Smooth muscle cell (in vitro differentiated cells): Measurements from ENCODE around the gene APRT. TPM values are rescaled to one million over a fixed set of nuclear protein-coding genes. Genes with fewer than 3 reads are reported as not detected.

Source experiments
- DNase-seq: peaks from one replicate; lab custom pipeline; 2025; ENCODE audit not compliant: unreplicated experiment; lab: John Stamatoyannopoulos, UW
- H2AFZ ChIP-seq: fragments of 200-600 bp; sonication (generic); 2 replicates; pipeline ENCODE4 v1.6.0; 2016; ENCODE audit warnings: antibody characterized with exemption, low read depth, mild to moderate bottlenecking
- H3F3A ChIP-seq: fragments of 200-600 bp; sonication (generic); 2 replicates; pipeline ENCODE4 v1.6.0; 2017; ENCODE audit warnings: antibody characterized with exemption, low read depth
- H3K27ac ChIP-seq: fragments of 200-600 bp; sonication (generic); 2 replicates; pipeline ENCODE4 v1.5.1; 2016; ENCODE audit warnings: low read depth, mild to moderate bottlenecking
- H3K27me3 ChIP-seq: fragments of 200-600 bp; sonication (generic); 2 replicates; pipeline ENCODE4 v1.6.1; 2016; ENCODE audit warnings: low read depth, mild to moderate bottlenecking
- H3K36me3 ChIP-seq: fragments of 200-600 bp; sonication (generic); 2 replicates; pipeline ENCODE4 v1.5.1; 2016; ENCODE audit warnings: low read depth
- H3K4me1 ChIP-seq: fragments of 200-600 bp; sonication (generic); 2 replicates; pipeline ENCODE4 v1.5.1; 2016; ENCODE audit warnings: low read depth
- H3K4me2 ChIP-seq: fragments of 200-600 bp; sonication (generic); 2 replicates; pipeline ENCODE4 v1.6.0; 2016; ENCODE audit warnings: mild to moderate bottlenecking
- H3K4me3 ChIP-seq: fragments of 200-600 bp; sonication (generic); 2 replicates; pipeline ENCODE4 v1.5.1; 2016; ENCODE audit warnings: mild to moderate bottlenecking
- H3K79me2 ChIP-seq: fragments of 200-600 bp; sonication (generic); 2 replicates; pipeline ENCODE4 v1.6.0; 2016; ENCODE audit warnings: low read depth, mild to moderate bottlenecking
- H3K9ac ChIP-seq: fragments of 200-600 bp; sonication (generic); 2 replicates; pipeline ENCODE4 v1.6.0; 2016; ENCODE audit warnings: low read depth
- H3K9me3 ChIP-seq: fragments of 200-600 bp; sonication (generic); replicated peaks from 2 replicates; pipeline ENCODE4 v1.5.1; 2016; ENCODE audit warnings: low read depth
- H4K20me1 ChIP-seq: fragments of 200-600 bp; sonication (generic); 2 replicates; pipeline ENCODE4 v1.6.0; 2016; ENCODE audit warnings: low read depth
- WGBS: methylation state at CpG from one replicate; pipeline ENCODE4 v1.1.7; 2016; ENCODE audit warnings: low lambda C conversion rate; 5-methylcytosine and 5-hydroxymethylcytosine counted together
- polyA plus RNA-seq: library from polyadenylated mRNA; unstranded; fragments of >200 nt; fragmentation: Nextera tagmentation; extraction: Ambion mirVana; gene quantifications from 2 replicates; pipeline ENCODE4 v1.2.1, GENCODE V29; 2016
- total RNA-seq: library from RNA; depleted of rRNA; stranded (reverse); fragments of >200 nt; gene quantifications from 2 replicates; pipeline ENCODE4 v1.2.3, GENCODE V29; 2014
- TF ChIP-seq, protein P1 (sequence below): fragments of 200-600 bp; sonication (generic); IDR thresholded peaks from 2 replicates; pipeline ENCODE4 v1.5.1; 2017; ENCODE audit warnings: borderline replicate concordance, mild to moderate bottlenecking, antibody characterized with exemption; ENCODE audit not compliant: insufficient read depth, poor library complexity, severe bottlenecking

The APRT gene
- total and polyA plus RNA-seq, 2 experiments from 2014 or later, result 143 to 200 TPM

DNA sequence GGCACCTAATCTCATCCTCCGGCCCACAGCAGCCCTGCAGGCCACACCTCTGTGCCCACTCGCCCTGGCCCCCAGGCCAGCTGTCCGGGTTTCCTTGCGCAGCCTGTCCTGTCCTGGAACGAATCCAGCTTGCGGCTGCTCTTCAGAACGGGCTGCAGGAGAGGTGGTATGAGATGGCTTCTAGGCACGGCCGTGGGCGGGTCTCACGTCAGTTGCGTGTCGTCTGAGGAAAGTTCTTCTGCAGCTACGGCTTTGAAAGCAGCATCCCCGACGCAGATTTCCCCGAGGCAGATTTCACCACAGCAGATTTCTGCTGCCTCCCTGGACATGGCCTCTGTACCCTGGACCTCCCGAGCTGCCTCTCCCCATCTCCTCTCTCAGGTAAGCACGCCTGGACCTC, 26.8 kb upstream of the APRT start:
- no peak overlapping the region for H3K9ac ChIP-seq
- no peak overlapping the region for H3K4me2 ChIP-seq
- DNase-seq, result no peak
- no peak overlapping the region for H3K4me3 ChIP-seq
- H3K36me3 ChIP-seq, result no peaks in the 10 kb centered on the region
- no peaks in the 10 kb centered on the region for H3K9me3 ChIP-seq
- TF ChIP-seq, protein P1, sequence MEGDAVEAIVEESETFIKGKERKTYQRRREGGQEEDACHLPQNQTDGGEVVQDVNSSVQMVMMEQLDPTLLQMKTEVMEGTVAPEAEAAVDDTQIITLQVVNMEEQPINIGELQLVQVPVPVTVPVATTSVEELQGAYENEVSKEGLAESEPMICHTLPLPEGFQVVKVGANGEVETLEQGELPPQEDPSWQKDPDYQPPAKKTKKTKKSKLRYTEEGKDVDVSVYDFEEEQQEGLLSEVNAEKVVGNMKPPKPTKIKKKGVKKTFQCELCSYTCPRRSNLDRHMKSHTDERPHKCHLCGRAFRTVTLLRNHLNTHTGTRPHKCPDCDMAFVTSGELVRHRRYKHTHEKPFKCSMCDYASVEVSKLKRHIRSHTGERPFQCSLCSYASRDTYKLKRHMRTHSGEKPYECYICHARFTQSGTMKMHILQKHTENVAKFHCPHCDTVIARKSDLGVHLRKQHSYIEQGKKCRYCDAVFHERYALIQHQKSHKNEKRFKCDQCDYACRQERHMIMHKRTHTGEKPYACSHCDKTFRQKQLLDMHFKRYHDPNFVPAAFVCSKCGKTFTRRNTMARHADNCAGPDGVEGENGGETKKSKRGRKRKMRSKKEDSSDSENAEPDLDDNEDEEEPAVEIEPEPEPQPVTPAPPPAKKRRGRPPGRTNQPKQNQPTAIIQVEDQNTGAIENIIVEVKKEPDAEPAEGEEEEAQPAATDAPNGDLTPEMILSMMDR, result no peak
- H3K79me2 ChIP-seq, result no peaks in the 10 kb centered on the region
- H3F3A ChIP-seq, result no peaks in the 10 kb centered on the region
- H4K20me1 ChIP-seq, result peaks cover 5% of the 10 kb centered on the region
- no peaks in the 10 kb centered on the region for H3K27me3 ChIP-seq
- no peak overlapping the region for H3K27ac ChIP-seq
- H2AFZ ChIP-seq, result no peak overlapping the region
- 96% methylated on average over 18 of the region's 19 CpGs for WGBS
- no peaks in the 10 kb centered on the region for H3K4me1 ChIP-seq

GRCh38 chr16:88837806-88838205, 26.1 kb upstream of the APRT start:
- no peak overlapping the region for H2AFZ ChIP-seq
- no peak for DNase-seq
- no peak overlapping the region for H3K4me3 ChIP-seq
- H4K20me1 ChIP-seq, result peaks cover 5% of the 10 kb centered on the region
- no peak overlapping the region for H3K4me2 ChIP-seq
- no peaks in the 10 kb centered on the region for H3K36me3 ChIP-seq
- no peaks in the 10 kb centered on the region for H3K79me2 ChIP-seq
- no peaks in the 10 kb centered on the region for H3K4me1 ChIP-seq
- no peaks in the 10 kb centered on the region for H3K9me3 ChIP-seq
- H3K27ac ChIP-seq, result no peak overlapping the region
- TF ChIP-seq, protein P1, result no peak
- WGBS, result 97% methylated on average over 20 of the region's 20 CpGs
- H3F3A ChIP-seq, result no peaks in the 10 kb centered on the region
- no peaks in the 10 kb centered on the region for H3K27me3 ChIP-seq
- no peak overlapping the region for H3K9ac ChIP-seq

DNA sequence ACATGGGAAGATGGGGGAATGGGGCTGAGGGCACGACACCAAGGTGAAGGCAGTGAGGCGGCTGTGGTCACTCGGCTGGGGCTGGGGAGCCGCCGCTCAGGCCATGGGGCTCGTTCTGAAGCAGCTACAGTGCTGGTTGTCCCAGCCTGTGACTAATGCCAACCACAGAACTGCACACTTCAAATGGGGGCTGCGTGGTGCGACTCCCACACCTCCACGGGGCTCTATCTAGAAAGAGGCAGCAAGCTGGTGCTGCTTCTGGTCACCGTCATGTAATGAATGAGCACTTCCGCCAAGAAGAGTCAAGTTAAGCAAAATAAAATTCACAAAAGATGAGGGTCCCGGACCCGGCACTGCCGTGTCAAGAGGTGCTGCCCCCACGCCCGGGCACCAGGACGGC, 25.1 kb upstream of the APRT start:
- no peaks in the 10 kb centered on the region for H3K4me1 ChIP-seq
- H3K36me3 ChIP-seq, result no peaks in the 10 kb centered on the region
- no peak overlapping the region for H3K9ac ChIP-seq
- no peak overlapping the region for H2AFZ ChIP-seq
- H3K9me3 ChIP-seq, result no peaks in the 10 kb centered on the region
- no peak for DNase-seq
- no peaks in the 10 kb centered on the region for H3K79me2 ChIP-seq
- no peaks in the 10 kb centered on the region for H3K27me3 ChIP-seq
- H3F3A ChIP-seq, result no peaks in the 10 kb centered on the region
- H3K4me3 ChIP-seq, result no peak overlapping the region
- peaks cover 4% of the 10 kb centered on the region for H4K20me1 ChIP-seq
- H3K27ac ChIP-seq, result no peak overlapping the region
- TF ChIP-seq, protein P1, result no peak
- H3K4me2 ChIP-seq, result no peak overlapping the region
- WGBS, result 96% methylated on average over 17 of the region's 17 CpGs

- no peaks in the 10 kb centered on the region for H3K9me3 ChIP-seq
- 98% methylated on average over 31 of the region's 33 CpGs for WGBS
Measured at GRCh38 chr16:88835818-88836217, 24.1 kb upstream of the APRT start.

More at GRCh38 chr16:88835818-88836217, 24.1 kb upstream of the APRT start:
- no peak overlapping the region for H3K4me3 ChIP-seq
- no peaks in the 10 kb centered on the region for H3K27me3 ChIP-seq
- H3K4me2 ChIP-seq, result no peak overlapping the region
- no peaks in the 10 kb centered on the region for H3K4me1 ChIP-seq
- H3K27ac ChIP-seq, result no peak overlapping the region
- no peaks in the 10 kb centered on the region for H3F3A ChIP-seq
- H3K36me3 ChIP-seq, result no peaks in the 10 kb centered on the region
- no peaks in the 10 kb centered on the region for H3K79me2 ChIP-seq
- no peak overlapping the region for H2AFZ ChIP-seq
- no peak overlapping the region for H3K9ac ChIP-seq
- TF ChIP-seq, protein P1, result no peak
- no peak for DNase-seq
- H4K20me1 ChIP-seq, result no peaks in the 10 kb centered on the region
